Fibroblast of lung (primary cell): ENCODE measurements around the gene NFS1.

Experiments used
- CTCF ChIP-seq, 2 donors: IDR thresholded peaks in 1 of 2; conservative IDR thresholded peaks in 1 of 2; 1 replicate in 1 of 2; 2 replicates in 1 of 2; pipeline ENCODE4 v1.5.1; 2011 to 2012; ENCODE audit warnings: low read length in 2 of 2, control low read depth in 1 of 2, inconsistent platforms in 1 of 2, low read depth in 1 of 2, mild to moderate bottlenecking in 1 of 2
- EZH2 ChIP-seq: IDR thresholded peaks from 2 replicates; pipeline ENCODE4 v1.5.1; 2012; ENCODE audit warnings: low read length, control low read depth, mild to moderate bottlenecking; ENCODE audit errors: missing control alignments

- TF ChIP-seq CTCF (conservative IDR thresholded peaks at IDR 0.05 in 1 of 2, IDR thresholded peaks at IDR 0.05 in 1 of 2; ENCODE audit: low read depth in 1 of 2, low read length in 2 of 2) (no peak), EZH2 (no peak)
Observed at GRCh38 chr20:35641743-35642142, 57.4 kb downstream of the NFS1 start.
